Mesodermal cell (in vitro differentiated cells): ENCODE measurements around the gene TLCD1.

ENCODE experiments used
- H3K27ac ChIP-seq: 2 replicates; pipeline ENCODE4 v1.7.0; 2013; ENCODE audit warnings: mild to moderate bottlenecking, low read depth, low read length, moderate library complexity; ENCODE audit not compliant: severe bottlenecking
- H3K36me3 ChIP-seq: 2 replicates; pipeline ENCODE4 v1.7.1; 2013; ENCODE audit warnings: mild to moderate bottlenecking, low read length, moderate library complexity; ENCODE audit not compliant: control insufficient read depth, insufficient read depth
- H3K4me1 ChIP-seq: one replicate; pipeline ENCODE4 v1.7.1; 2013; ENCODE audit warnings: mild to moderate bottlenecking, low read length; ENCODE audit not compliant: insufficient read depth, control insufficient read depth, poor library complexity, severe bottlenecking
- H3K4me3 ChIP-seq: 2 replicates; pipeline ENCODE4 v1.7.0; 2013; ENCODE audit warnings: low read length, control low read depth, mild to moderate bottlenecking; ENCODE audit not compliant: insufficient read depth, poor library complexity, severe bottlenecking; ENCODE audit errors: extremely low read depth
- H3K9me3 ChIP-seq: 2 replicates; pipeline ENCODE4 v1.7.1; 2013; ENCODE audit warnings: mild to moderate bottlenecking, low read length, moderate library complexity; ENCODE audit not compliant: control insufficient read depth
- WGBS, 2 experiments: methylation state at CpG; one replicate each; pipeline ENCODE4 v1.1.5; 2013; ENCODE audit warnings: missing lambda C conversion rate in 2 of 2; ENCODE audit not compliant: insufficient coverage in 2 of 2; 5-methylcytosine and 5-hydroxymethylcytosine counted together

The TLCD1 gene

GRCh38 chr17:28718333-28719020, 7.6 kb downstream of the TLCD1 start:
- peaks cover 59% of the 10 kb centered on the region for H3K36me3 ChIP-seq
- H3K4me1 ChIP-seq = peaks cover 21% of the 10 kb centered on the region
- H3K4me3 ChIP-seq = peak overlapping the region; percentile 93
- H3K27ac ChIP-seq = peak overlapping the region; percentile 97
- H3K9me3 ChIP-seq = no peaks in the 10 kb centered on the region
- 4 to 8% methylated on average over 14 to 15 of the region's 18 CpGs for WGBS, 2 experiments

- 0 to 1% methylated on average over 37 to 40 of the region's 60 CpGs for WGBS, 2 experiments
- H3K27ac ChIP-seq = peak within 1 kb of the TSS; percentile 97
- H3K4me1 ChIP-seq = peaks cover 17% of the 10 kb centered on the region
- H3K9me3 ChIP-seq = no peaks in the 10 kb centered on the region
- H3K36me3 ChIP-seq = peaks cover 52% of the 10 kb centered on the region
- peak within 1 kb of the TSS; percentile 93 for H3K4me3 ChIP-seq
Measured at GRCh38 chr17:28717578-28718332, 8.3 kb downstream of the TLCD1 start, which contains the start of gene RAB34. RAB34 (minus strand) TSS chr17:28717868; CDS start chr17:28717266, 602 bp downstream.

GRCh38 chr17:28716740-28717577, 9.1 kb downstream of the TLCD1 start:
- H3K4me1 ChIP-seq = peaks cover 13% of the 10 kb centered on the region
- no peaks in the 10 kb centered on the region for H3K9me3 ChIP-seq
- WGBS, 2 experiments = 0% methylated on average over 41 to 55 of the region's 63 CpGs
- peaks cover 44% of the 10 kb centered on the region for H3K36me3 ChIP-seq
- peak overlapping the region; percentile 97 for H3K27ac ChIP-seq
- peak overlapping the region; percentile 93 for H3K4me3 ChIP-seq

DNA sequence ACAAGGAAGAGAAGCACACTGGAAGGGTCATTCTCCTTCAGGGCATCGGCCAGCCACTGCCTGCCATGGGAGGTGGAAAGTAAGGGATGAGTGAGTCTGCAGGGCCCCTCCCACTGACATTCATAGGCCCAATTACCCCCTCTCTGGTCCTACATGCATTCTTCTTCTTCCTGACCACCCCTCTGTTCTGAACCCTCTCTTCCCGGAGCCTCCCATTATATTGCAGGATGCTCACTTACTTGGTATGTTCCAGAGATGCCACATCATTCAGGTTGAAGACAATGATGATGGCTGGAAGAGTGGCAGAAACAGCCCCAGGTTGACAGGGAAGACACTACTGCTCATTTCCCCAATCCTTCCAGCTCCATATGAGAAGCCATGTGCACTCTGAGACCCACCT, 10.8 kb downstream of the TLCD1 start:
- H3K9me3 ChIP-seq = no peaks in the 10 kb centered on the region
- H3K36me3 ChIP-seq = peaks cover 27% of the 10 kb centered on the region
- 83% methylated on average over 1 of the region's 2 CpGs; no CpG with 5 or more reads in 1 of the 2 experiments for WGBS, 2 experiments
- peaks cover 13% of the 10 kb centered on the region for H3K4me1 ChIP-seq
- H3K27ac ChIP-seq = no peak overlapping the region
- H3K4me3 ChIP-seq = no peak overlapping the region

DNA sequence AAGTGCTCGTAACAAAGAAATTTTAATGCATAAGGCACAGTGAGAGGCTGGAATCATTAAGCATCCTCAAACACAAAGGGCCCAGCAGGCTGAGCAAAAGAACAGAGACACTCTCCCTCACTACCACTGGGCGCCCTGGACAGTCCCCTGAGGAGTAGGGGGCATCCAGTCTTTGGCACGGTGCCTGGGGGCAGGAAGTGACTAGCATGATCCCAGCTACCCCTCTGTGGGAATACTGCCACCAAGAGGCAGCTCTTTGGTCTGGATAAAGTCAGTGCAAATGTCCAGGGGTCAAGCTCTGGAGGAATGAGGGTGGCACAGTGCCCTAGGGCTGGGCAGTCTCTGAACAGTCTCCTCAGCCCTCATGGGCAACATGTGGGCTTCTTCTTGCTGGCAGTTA, 11.8 kb downstream of the TLCD1 start:
- Histone ChIP-seq H3K4me3 (no peak overlapping the region), H3K27ac (no peak overlapping the region), H3K4me1 (peaks cover 13% of the 10 kb centered on the region), H3K9me3 (no peaks in the 10 kb centered on the region), H3K36me3 (peaks cover 32% of the 10 kb centered on the region)
- WGBS, 2 experiments = 100% methylated on average over 2 of the region's 3 CpGs

- Histone ChIP-seq H3K4me3 (peak overlapping the region; percentile 58), H3K27ac (peak overlapping the region; percentile 92), H3K9me3 (no peaks in the 10 kb centered on the region), H3K4me1 (peaks cover 13% of the 10 kb centered on the region), H3K36me3 (peaks cover 36% of the 10 kb centered on the region)
- WGBS, 2 experiments = 74 to 76% methylated on average over 3 to 4 of the region's 7 CpGs
Measured at GRCh38 chr17:28712705-28713415, 13.2 kb downstream of the TLCD1 start.

DNA sequence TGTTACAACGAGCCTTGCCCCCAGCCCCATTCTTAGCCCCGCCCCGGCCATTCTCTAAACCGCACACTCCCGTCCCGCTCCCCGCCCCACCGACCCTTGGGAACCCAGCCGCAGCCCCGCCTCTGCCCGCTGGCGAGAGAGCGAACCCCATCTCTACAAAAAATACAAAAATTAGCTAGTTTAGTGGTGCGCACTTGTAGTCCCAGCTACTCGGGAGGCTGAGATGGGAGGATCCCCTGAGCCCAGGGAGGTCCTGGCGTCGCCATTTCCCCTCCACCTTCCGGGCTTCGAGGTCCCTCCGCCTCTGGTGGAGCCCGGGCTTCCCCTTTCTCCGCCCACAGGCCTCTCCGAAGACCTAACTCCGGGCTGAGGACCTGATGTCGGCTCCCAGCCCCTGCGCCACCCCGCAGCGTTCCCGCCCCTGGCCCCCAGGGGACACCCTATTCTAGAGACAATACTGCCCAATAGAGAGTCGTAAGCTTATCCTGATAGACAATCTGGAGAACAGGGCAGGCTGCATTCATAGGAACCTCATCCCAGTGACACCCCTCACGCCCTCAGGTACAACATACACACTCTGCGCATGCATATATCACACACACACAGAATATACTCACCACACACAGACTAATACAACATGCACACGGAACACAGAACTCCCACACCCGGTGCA, 13.9 kb downstream of the TLCD1 start:
- H3K9me3 ChIP-seq = no peaks in the 10 kb centered on the region
- peak overlapping the region; percentile 92 for H3K27ac ChIP-seq
- H3K4me1 ChIP-seq = peaks cover 13% of the 10 kb centered on the region
- WGBS, 2 experiments = 16 to 17% methylated on average over 24 to 26 of the region's 34 CpGs
- peaks cover 36% of the 10 kb centered on the region for H3K36me3 ChIP-seq
- H3K4me3 ChIP-seq = peak overlapping the region; percentile 58

DNA sequence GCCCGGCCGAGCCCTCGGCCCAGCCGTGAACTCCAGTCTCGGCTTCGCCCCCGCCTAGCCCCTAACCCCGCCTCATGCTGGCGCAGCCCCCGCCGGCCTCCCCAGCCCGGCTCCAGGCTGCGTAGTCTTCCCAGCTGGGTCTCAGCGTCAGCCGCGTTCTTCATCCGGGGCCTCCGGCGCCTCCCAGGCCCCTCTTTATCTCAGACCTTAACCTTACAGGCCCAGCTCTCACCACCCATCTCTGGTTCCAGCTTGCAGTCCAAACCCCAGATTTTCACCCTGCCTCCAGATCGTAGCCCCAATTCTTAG, 14.4 kb downstream of the TLCD1 start, which contains the start of gene PROCA1:
PROCA1 (minus strand) TSS at position 166 of the 309 bp plus-strand sequence. CDS start 228 bp downstream, outside the sequence.
- H3K36me3 ChIP-seq = peaks cover 36% of the 10 kb centered on the region
- H3K27ac ChIP-seq = peak within 1 kb of the TSS; percentile 92
- 0 to 1% methylated on average over 17 to 20 of the region's 20 CpGs for WGBS, 2 experiments
- H3K9me3 ChIP-seq = no peaks in the 10 kb centered on the region
- H3K4me1 ChIP-seq = peaks cover 13% of the 10 kb centered on the region
- peak within 1 kb of the TSS; percentile 58 for H3K4me3 ChIP-seq

GRCh38 chr17:28710861-28711722, 14.9 kb downstream of the TLCD1 start:
- peaks cover 39% of the 10 kb centered on the region for H3K36me3 ChIP-seq
- peaks cover 13% of the 10 kb centered on the region for H3K4me1 ChIP-seq
- peak overlapping the region; percentile 58 for H3K4me3 ChIP-seq
- peak overlapping the region; percentile 92 for H3K27ac ChIP-seq
- 0% methylated on average over 66 to 67 of the region's 74 CpGs for WGBS, 2 experiments
- no peaks in the 10 kb centered on the region for H3K9me3 ChIP-seq
